Sigmoid colon (tissue), 4 donors: Measurements from ENCODE around the gene RHBDL3.

ENCODE experiments used
- EP300 ChIP-seq, 4 donors: sonication (generic); formaldehyde crosslinking; IDR thresholded peaks; one replicate each; pipeline ENCODE4 v1.6.1; 2017; ENCODE audit warnings: antibody characterized with exemption in 4 of 4
- POLR2A ChIP-seq, 2 donors: fragments of 450-650 bp; IDR thresholded peaks; one replicate each; pipeline ENCODE4 v1.6.1; 2016; ENCODE audit warnings: antibody characterized with exemption in 2 of 2, mild to moderate bottlenecking in 2 of 2, moderate library complexity in 2 of 2
- POLR2AphosphoS5 ChIP-seq, 4 donors: sonication (generic); formaldehyde crosslinking; IDR thresholded peaks; one replicate each; pipeline ENCODE4 v1.6.1; 2017; ENCODE audit warnings: antibody characterized with exemption in 4 of 4
- TF ChIP-seq, protein P1 (sequence below), 4 experiments: fragments of 450-650 bp in 3 of 4; fragments of 200-600 bp in 1 of 4; IDR thresholded peaks; one replicate each; pipeline ENCODE4 v1.5.1; 2016 to 2019; ENCODE audit warnings: antibody characterized with exemption in 4 of 4, mild to moderate bottlenecking in 3 of 4, moderate library complexity in 2 of 4

DNA sequence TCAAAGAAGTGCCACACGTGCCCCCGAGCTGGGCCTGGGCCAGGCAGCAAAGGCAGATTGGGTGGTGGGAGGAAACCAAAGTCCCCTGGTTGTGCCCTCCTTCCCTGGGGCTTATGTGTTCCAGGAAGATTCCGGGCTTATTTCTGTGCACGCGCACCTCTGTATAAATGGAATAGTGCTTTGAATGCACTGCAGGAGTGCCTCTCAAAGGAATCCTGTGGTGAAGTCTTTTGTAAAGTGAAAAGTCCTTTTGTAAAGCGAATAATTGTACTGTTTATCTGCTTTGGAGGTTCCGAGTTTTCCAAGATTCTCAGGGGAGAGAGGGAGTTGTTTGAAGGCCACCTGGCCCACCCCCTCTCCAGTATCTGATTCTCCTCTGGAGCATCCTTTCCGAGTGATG lies 49.5 kb downstream of the RHBDL3 start:
- TF ChIP-seq, protein P1, sequence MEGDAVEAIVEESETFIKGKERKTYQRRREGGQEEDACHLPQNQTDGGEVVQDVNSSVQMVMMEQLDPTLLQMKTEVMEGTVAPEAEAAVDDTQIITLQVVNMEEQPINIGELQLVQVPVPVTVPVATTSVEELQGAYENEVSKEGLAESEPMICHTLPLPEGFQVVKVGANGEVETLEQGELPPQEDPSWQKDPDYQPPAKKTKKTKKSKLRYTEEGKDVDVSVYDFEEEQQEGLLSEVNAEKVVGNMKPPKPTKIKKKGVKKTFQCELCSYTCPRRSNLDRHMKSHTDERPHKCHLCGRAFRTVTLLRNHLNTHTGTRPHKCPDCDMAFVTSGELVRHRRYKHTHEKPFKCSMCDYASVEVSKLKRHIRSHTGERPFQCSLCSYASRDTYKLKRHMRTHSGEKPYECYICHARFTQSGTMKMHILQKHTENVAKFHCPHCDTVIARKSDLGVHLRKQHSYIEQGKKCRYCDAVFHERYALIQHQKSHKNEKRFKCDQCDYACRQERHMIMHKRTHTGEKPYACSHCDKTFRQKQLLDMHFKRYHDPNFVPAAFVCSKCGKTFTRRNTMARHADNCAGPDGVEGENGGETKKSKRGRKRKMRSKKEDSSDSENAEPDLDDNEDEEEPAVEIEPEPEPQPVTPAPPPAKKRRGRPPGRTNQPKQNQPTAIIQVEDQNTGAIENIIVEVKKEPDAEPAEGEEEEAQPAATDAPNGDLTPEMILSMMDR (IDR thresholded peaks at IDR 0.05): no peak
- TF ChIP-seq POLR2A (IDR thresholded peaks at IDR 0.05) (no peak), POLR2AphosphoS5 (IDR thresholded peaks at IDR 0.05) (no peak), EP300 (IDR thresholded peaks at IDR 0.05) (no peak)
